GM19395 (cell line): ENCODE measurements around the gene RABGAP1L.

Experiments used
- ATAC-seq: cut with Tn5 transposase; IDR thresholded peaks from one replicate; pipeline ENCODE4 v1.9.1; 2021; ENCODE audit warnings: mild to moderate bottlenecking, moderate library complexity; ENCODE audit not compliant: unreplicated experiment

The RABGAP1L gene

GRCh38 chr1:174953285-174954072 is 794.2 kb downstream of the RABGAP1L start:
- peak; percentile 52 for ATAC-seq

DNA sequence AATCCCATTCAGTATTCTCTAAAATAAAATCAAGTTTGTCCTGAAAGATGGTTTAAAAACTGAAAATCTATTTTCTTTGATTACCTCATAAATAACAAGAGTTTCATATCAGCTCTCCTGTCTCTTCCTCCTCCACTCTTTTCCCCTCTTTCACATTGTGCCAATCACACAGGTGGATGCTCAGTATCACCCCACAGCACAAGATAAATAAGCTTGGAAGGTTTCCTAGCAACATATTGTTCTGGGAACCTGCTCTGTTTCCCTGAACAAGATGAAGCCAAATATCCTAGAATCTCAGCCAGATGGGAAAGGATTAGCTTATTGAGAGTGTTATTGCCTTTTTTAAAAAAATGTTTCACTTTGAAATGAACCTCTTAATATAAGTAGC is 794.7 kb downstream of the RABGAP1L start:
- ATAC-seq: peak; percentile 9

DNA sequence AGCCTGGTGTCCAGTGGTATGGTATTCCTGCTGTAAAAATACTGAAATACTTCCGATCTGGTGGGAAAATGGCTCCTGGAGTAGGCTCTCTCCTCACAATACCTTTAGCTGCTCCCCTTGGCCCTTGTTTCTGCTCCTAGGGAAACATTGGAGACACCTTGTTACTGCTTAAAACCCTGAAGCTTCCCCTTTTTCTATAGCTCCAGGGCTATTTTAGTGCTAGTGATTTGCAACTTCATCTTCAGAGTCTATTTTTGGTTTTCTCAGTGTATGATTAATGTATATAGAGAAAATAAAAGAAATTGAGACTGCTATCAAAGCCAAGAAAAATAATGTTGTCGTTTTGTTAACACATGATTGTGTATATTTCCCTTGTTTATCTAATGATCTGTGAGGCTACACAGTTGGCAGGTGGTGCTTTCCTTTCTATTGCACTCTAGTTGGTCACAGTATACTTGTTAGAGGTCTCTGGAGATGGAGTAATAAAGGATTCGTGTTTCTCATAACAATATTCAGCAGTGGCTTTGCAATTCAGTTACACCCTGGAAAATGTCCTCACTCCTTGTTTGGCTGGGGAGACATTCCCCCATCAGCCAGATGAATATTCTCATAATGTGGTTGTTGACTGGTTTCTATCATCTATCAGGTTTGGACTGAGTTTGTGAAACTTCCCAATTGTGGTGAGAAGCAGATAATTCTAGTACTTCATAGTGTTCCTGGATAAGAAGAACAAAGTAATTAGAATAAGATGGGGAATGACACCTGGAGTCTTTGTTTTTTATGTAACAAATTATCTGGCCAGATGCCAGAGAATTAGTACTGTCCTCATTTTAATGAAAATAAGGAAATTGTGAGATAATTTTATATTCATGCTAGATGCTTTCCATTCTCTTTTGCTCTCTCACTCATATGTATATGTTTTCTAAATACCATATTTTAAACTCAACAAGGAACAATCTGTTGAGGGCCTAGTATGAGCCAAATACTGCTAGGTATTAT is 795.6 kb downstream of the RABGAP1L start:
- ATAC-seq: no peak

DNA sequence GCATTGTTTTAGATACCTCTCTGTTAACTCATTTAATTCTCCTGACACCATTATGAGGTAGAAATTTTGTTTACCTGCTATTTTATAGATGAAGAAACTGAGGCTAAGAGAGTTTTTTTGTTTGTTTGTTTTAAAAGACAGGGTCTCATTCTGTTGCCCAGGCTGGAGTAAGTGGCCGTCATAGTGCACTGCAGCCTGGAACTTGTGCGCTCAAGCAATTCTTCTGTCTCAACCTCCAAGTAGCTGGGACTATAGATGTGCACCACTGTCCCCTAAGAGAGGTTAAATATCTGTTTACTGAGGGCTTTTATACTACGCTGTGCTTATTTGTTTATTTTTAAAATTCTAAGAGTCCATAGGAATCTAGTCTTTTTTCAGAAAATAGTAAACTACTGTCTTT is 796.8 kb downstream of the RABGAP1L start:
- ATAC-seq: no peak

DNA sequence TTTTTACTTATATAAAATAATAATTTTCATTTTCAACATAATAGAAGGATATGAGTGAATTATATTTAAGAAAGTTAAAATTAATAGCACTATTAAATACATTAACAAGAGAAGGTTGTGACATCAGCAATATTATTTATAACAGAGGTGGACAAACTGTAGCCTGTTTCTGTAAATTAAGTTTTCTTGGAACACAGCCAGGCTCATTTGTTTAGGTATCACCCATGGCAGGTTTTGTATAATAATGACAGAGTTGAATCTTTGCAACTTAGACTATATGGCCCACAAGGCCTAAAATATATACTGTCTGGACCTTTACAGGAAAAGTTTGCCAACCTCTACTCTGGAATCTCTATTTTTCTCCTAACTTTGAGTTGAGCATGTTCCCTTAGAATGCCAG is 797.7 kb downstream of the RABGAP1L start:
- no peak for ATAC-seq

DNA sequence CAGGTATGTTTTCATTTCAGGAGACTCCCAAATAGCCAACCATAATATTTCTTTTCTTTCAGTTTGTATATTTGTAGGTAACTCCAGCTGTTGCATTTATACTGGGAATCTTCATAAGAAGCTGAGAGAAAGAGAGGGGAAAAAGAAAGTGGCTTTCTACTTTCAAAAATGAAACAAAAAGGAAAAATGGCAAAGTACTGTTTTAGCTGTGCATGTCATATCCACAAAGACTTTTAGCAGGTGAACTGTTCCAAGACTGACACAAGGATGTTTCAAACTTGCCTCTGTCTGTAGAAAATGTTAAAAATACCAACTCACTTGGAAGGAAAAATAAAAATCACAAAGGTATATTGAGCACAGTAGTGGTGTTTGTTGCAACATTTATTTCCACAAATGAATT is 798.5 kb downstream of the RABGAP1L start:
- no peak for ATAC-seq

- no peak for ATAC-seq
Measured at GRCh38 chr1:174958396-174958795, 799.1 kb downstream of the RABGAP1L start.

DNA sequence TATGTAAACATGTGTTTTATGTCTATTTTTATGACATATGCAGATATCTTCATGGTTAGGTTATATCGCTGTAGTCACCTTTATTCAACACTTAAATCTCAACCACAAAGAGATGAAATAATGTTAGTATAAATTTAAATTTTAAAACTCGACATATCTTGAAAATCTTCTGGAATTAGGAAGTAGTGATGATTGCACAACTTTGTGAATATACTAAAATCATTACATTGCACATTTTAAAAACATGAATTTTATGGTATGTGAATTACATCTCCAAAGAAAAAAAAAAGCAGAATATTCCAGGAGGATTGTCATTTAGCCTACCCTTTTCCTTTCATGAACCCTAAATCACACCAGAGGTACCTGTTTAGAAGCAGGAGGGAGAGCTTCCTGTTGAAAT is 801.0 kb downstream of the RABGAP1L start:
- ATAC-seq: no peak

DNA sequence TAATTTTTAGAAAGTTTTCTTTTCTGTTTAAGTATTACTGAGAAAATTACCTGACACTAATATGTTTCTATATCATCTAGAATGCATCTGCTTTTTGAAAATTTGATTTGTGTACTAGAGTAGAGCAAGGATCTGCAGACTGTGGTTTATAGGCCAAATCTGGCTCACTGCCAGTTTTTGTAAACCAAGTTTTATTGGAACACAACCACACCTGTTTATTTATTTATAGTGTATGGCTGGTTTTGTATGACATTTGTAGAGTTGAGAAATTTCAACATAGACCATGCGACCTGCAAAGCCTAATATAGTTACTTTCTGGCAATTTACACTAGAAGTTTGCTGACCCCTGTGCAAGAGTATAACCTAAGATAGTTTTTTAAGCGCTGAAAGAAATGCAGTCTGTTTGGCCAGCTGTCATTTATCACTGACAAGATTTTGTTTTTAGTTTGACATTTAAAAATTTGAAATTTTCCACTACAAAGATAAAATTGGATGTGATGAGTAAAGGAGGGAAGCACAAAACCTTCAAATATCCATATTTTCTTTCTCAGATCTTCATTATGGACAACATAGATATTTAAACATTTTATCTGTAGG is 804.3 kb downstream of the RABGAP1L start:
- ATAC-seq: no peak

DNA sequence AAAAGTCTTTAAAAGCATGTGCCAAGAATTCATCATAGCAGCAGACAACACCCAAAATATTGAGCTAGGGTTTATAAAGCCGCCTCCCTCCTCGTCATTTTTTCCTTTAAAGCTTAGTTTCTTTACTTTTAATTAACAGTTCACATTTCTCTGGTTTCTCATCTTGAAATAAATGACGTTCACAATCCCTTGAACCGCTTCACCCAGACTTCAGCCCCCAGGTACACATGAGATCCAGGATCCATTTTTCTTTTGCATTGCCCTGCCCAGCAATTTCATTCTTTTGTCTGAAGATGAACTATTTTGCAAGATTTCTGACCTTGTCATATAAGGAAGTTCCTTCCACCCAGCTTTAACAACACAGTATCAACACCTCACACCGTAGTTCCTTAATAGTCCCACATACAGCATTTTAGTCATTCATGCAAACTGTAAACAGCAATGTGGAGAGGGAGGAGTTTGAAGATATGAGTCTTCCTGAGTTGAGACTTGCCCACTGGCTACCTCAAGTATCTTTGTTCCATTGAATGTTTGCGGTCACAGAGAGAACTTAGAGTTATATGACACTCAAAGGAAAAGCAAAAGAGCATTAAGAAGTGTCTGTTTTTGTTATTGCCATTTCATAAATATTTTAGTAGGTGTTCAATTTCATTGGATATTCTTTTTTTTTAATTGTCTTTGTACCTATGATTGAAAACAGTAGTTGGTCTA is 805.1 kb downstream of the RABGAP1L start:
- ATAC-seq: no peak

DNA sequence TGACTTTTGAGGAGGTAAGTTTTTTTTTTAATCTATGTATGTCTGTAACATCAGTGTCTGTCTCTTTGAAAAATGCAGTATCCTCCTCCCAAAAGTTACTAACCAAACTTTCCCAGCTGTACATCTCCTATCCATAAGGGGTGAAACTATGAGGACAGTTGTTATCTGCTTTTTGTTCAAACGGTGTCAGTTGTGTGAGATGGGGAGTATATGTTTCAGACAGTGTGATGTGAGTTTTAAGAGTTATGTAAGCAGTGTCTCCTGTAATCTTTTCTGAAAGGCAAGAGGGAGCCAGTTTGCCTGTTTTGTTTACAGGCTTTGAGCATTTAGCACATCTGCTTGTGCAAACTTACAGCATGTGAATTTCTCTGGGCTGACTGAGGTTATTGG is 805.6 kb downstream of the RABGAP1L start:
- no peak for ATAC-seq

- ATAC-seq: no peak
Measured at GRCh38 chr1:174965362-174966007, 806.2 kb downstream of the RABGAP1L start.

DNA sequence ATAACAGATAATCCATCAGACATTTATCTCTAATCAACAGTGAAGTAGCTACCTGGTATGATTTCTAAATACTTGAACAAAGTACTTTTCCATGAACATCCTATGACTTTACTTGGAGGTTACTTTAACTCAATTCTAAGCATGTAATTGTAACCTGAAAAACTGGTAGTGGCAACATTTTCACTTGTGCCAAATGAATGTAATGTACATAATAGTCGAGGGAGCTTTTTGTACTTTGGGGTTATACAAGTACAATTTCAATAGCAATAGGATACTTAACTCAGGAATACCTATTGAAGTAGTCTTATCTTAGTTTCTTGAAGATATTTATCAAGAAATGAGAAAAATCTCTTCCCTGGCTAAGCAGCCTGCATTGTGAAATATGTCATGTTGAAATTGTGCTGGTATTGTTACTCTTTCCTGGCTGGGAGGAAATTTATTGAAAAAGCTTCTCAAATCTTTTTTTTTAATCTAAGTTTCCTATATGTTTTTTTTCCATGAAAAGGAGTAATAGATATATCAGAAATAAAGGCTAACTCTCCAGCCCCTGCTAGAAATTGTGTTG is 806.8 kb downstream of the RABGAP1L start:
- no peak for ATAC-seq

- ATAC-seq: no peak
Measured at GRCh38 chr1:174967845-174968705, 808.8 kb downstream of the RABGAP1L start.

DNA sequence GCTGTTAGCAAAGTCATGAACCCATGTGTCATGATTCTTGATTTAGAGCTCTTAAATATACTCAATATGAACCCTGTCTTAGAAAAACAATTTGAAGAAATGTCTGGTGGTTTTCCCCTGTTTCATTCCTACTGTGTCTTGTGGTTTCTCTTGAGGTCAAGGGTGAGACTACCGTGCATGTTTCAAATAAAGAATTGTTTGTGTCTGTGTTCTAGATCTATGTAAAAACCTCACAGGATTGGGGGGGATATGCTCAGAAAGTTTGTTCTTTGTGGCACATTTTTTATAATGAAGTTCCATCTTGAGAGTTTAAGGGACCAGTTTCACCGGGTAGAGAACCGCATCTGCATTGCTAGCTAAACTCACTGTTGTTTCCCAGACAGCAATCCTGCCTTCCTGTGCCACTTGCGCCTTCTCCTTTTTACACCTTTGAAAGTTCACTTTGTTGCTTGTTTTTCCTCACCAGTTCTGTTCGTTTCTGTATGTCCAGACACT is 809.5 kb downstream of the RABGAP1L start:
- ATAC-seq: peak; percentile 80

DNA sequence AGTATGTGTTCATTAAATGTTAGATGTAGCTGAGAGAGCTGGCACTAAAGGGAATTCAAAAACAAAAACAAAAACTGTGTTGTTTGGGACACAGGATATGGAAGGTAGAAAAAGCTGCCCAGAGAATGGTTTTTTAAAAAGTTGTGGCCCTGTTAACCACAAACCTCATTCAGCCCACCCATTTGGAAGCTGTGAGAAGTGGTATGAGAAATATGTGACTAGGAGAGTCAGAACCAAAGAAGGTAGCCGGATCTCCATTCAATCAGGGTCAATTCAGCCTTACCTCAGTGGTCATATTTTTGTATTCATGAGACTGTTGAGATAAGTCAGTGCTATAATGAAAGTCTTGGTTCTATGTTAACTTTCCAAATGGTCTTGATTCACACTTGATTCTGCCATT is 810.7 kb downstream of the RABGAP1L start:
- ATAC-seq: no peak

DNA sequence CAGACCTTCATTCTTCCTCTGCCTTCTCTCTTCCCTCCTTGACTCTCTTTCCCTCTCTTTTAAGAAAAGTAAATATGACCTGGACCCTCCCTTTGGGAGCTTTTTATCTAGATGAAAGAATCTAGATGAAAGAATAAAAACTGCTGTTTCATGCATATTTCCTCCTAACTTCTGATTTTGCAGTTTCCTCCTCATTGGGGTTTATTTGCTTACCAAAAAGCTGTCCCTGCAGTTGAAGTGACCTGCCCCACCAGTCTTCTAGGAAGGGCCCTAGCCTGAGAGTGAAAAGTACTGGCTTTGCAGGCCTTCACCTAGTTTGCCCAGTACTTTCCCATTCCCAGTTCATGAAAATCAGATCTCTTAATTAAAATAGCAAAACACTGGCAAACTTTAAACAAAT is 812.1 kb downstream of the RABGAP1L start:
- ATAC-seq: no peak

DNA sequence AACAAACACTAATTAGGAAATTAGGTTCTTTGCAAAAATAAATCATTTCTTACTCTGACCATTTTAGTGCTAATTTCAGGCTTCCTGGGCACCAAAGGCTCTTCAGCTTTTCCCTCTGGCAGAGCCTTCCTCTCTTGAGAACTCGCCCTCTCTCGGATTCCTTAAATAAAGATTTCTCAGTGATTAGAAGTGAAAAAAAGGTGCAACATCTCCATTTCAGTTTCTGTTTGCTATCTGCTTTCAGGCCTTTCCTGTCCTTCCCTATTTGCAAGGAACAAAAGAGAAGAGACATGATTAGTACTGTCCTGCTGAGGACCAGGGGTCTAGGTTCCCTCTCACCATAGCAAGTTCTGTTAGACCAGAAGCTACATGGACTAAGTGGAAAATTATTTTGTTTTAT is 812.6 kb downstream of the RABGAP1L start:
- ATAC-seq: no peak

- no peak for ATAC-seq
Measured at GRCh38 chr1:174974711-174975119, 815.4 kb downstream of the RABGAP1L start.
